ENCODE measurements around the gene CCDC18. TPM values are rescaled to one million over a fixed set of nuclear protein-coding genes. Genes with fewer than 3 reads are reported as not detected.

CCDC18 gene
- total RNA-seq, 4 donors from 2014 or later: under 0.01 to 16.3 (median 3.4) TPM

GRCh38 chr1:93313026-93313425 is 132.5 kb downstream of the CCDC18 start:
- no peaks in the 10 kb centered on the region for H3K36me3 ChIP-seq
- no peak for DNase-seq
- intact Hi-C loops (cut with DNase I; ENCODE audit: low total_unique reads): no loop called here
- no peak overlapping the region for H3K4me3 ChIP-seq
- no peaks in the 10 kb centered on the region for H3K27me3 ChIP-seq
- no peaks in the 10 kb centered on the region for H3K4me1 ChIP-seq
- H3K9me3 ChIP-seq: no peaks in the 10 kb centered on the region
- no peak overlapping the region for H3K27ac ChIP-seq
- TF ChIP-seq POLR2A (IDR thresholded peaks at IDR 0.05) (no peak), CTCF (IDR thresholded peaks at IDR 0.05) (no peak)

GRCh38 chr1:93317207-93317606 is 136.7 kb downstream of the CCDC18 start:
- H3K4me3 ChIP-seq: no peak overlapping the region
- intact Hi-C loops (cut with DNase I; ENCODE audit: low total_unique reads): no loop called here
- TF ChIP-seq CTCF (IDR thresholded peaks at IDR 0.05): no peak
- no peak for TF ChIP-seq POLR2A (IDR thresholded peaks at IDR 0.05)
- H3K27ac ChIP-seq: no peak overlapping the region
- no peaks in the 10 kb centered on the region for H3K27me3 ChIP-seq
- no peaks in the 10 kb centered on the region for H3K4me1 ChIP-seq
- no peaks in the 10 kb centered on the region for H3K9me3 ChIP-seq
- no peak for DNase-seq
- no peaks in the 10 kb centered on the region for H3K36me3 ChIP-seq

GRCh38 chr1:93317943-93318342 is 137.4 kb downstream of the CCDC18 start:
- Histone ChIP-seq H3K36me3 (no peaks in the 10 kb centered on the region), H3K27me3 (no peaks in the 10 kb centered on the region), H3K27ac (no peak overlapping the region), H3K9me3 (no peaks in the 10 kb centered on the region), H3K4me3 (no peak overlapping the region), H3K4me1 (no peaks in the 10 kb centered on the region)
- no peak for DNase-seq
- intact Hi-C loops (cut with DNase I; ENCODE audit: low total_unique reads): no loop called here
- TF ChIP-seq POLR2A (IDR thresholded peaks at IDR 0.05) (no peak), CTCF (IDR thresholded peaks at IDR 0.05) (no peak)

- no peaks in the 10 kb centered on the region for H3K9me3 ChIP-seq
- no peak for TF ChIP-seq POLR2A (IDR thresholded peaks at IDR 0.05)
- no peak for TF ChIP-seq CTCF (IDR thresholded peaks at IDR 0.05)
- H3K27me3 ChIP-seq: no peaks in the 10 kb centered on the region
- H3K4me1 ChIP-seq: no peaks in the 10 kb centered on the region
- H3K36me3 ChIP-seq: no peaks in the 10 kb centered on the region
- no peak overlapping the region for H3K4me3 ChIP-seq
- intact Hi-C loops (cut with DNase I; ENCODE audit: low total_unique reads): no loop called here
- no peak for DNase-seq
- H3K27ac ChIP-seq: no peak overlapping the region
Observed at GRCh38 chr1:93321720-93322119, 141.2 kb downstream of the CCDC18 start.

- intact Hi-C loops (cut with DNase I; ENCODE audit: low total_unique reads): no loop called here
- H3K27me3 ChIP-seq: no peaks in the 10 kb centered on the region
Observed at GRCh38 chr1:93322349-93322748, 141.8 kb downstream of the CCDC18 start.

More at GRCh38 chr1:93322349-93322748, 141.8 kb downstream of the CCDC18 start:
- Histone ChIP-seq H3K4me3 (no peak overlapping the region), H3K36me3 (no peaks in the 10 kb centered on the region), H3K27ac (no peak overlapping the region), H3K9me3 (no peaks in the 10 kb centered on the region), H3K4me1 (no peaks in the 10 kb centered on the region)
- DNase-seq: no peak
- TF ChIP-seq CTCF (IDR thresholded peaks at IDR 0.05) (no peak), POLR2A (IDR thresholded peaks at IDR 0.05) (no peak)

Data from uterus (tissue), 4 donors.